ENCODE data around the gene WASHC4.
"Not testable (repeated sequence)": the region's sequence is repeated elsewhere in the genome, so short reads cannot be mapped to it uniquely, and the experiment has no call there.

The WASHC4 gene

DNA sequence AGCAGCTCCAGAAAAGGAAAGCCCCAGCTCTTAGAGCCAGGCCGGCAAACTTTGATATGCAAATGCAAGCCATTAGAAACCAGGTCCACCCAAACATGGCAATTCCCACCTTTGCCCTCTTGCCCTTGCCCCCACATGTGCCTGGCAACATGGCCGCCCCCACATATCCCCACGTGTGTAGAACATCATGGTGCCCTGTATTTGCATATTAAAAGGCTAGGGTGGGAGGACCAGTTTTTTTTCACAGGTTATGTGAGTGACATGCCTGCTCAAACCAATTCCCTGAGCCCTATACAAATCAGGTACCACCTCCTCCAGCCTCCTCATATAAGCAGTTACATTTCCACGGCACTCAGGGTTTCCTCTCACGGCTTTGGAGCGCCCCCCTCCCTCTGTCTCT lies 17.2 kb upstream of the WASHC4 start:
- DNase-seq (ENCODE audit: low spot score), result no peak

DNA sequence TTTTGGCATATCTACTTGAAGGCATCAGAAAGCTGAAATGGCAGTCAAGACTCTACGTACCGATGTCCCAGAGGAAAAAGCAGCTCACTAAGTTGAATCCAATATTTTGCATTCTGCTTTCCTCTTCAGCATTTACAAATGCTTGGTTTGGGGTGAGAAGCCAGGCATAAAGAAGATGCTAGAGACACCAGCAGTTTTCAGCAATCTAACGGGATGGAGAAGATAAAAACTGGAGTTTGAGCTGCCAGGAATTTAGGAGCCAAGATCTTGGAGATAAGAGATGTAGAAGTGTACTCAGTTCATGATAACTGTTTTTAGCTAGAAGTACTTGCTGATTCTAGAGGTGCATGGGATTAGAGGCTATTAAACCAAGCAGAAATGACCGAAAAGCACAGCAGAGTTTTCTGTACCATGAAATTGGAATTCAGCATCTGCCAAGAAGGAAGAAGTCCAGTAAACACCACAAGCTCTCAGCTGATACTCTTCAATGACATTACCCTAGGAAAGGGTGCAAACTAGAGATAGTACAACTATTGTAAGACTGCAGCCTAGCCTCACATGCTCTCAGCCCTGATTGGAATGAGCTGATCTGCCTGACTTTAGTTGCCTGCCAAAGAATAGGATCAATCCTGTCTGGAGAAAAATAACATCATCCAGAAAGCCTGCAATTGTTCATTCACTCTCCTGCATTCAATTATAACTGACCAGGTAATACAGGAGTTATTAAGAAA lies 15.9 kb upstream of the WASHC4 start:
- no peak for DNase-seq (ENCODE audit: low spot score)

DNA sequence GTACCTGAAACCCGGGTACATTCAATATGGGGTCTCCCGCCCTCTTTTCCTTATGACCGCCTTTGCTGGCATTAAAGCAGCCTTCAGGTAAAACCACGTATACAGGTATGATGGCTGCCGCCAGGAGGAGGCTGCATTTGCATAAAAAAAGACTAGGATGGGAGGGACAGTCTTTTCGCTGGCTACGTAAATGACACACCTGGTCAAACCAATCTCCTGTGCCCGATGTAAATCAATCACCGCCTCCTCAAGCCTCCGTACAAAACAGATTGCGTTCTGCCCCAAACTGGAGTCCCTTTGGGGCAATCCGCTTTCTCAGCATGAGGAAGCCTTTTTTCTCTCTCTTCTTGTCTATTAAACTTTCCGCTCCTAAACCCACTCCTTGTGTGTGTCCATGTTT lies 15.2 kb upstream of the WASHC4 start:
- DNase-seq (ENCODE audit: low spot score), result no peak

DNA sequence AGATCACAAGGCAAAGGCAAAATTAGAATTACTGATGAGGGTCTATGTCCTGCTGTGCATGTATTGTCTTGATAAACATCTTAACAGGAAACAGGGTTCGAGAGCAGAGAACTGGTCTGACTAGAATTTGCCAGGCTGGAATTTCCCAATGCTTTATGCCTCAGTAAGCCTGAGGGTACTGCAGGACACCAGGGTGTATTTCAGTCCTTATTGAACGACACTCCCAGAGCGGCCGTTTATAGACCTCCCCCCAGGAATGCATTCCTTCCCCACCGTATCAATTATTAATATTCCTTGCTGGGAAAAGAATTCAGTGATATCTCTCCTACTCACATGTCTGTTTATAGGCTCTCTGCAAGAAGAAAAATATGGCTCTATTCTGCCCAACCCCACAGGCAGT lies 12.2 kb upstream of the WASHC4 start:
- not testable (repeated sequence) for DNase-seq (ENCODE audit: low spot score)

DNA sequence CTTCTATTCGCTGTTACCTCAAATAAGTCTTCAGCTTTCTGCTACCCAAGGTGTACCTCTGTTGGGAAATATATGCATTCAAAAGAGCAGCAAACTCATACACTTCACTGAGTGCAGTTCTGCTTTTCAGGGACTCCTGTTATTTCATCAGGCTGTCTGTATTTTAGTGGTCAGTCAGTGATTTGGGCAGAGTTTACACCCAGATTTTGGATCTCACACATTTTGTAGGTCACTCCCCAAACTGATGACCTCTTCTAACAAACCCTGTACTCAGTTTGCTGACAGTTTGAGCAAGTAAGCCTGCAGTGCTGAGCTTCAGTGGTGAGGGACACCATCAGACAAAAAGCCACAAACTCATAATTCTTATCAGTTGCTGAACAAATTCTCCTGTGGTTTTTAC lies 8.2 kb upstream of the WASHC4 start:
- no peak for DNase-seq (ENCODE audit: low spot score)

DNA sequence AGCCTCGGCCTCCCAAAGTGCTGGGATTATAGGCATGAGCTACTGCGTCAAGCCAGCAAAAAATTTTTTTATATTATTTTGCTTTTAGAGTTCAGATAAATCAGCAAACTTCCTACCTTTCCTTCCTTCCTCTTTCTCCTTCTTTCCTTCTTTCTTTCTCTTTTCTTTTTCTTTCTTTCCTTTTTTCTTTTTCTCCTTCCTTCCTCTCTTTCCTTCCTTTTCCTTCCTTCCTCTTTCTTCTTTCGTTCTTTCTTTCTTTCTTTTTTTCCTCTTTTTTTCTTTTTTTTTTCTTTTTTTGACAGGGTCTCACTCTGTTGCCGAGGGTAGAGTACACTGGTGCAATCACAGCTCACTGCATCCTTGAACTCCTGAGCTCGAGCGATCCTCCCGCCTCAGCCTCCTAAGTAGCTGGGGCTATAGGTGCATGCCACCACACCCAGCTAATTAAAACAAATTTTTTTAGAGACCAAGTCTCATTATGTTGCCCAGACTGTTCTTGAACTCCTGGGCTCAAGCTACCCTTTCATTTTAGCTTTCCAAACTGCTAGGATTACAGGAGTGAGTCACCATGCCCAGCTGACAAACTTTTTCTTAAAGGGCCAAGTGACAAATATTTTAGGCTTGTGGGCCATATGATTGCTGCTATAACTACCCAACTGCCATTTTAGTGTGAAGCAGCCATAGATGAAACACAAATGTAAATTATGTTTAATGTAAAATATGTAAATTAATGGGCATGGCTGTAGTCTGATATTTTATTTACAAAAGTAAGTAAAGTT lies 7.1 kb upstream of the WASHC4 start:
- no peak for DNase-seq (ENCODE audit: low spot score)

DNA sequence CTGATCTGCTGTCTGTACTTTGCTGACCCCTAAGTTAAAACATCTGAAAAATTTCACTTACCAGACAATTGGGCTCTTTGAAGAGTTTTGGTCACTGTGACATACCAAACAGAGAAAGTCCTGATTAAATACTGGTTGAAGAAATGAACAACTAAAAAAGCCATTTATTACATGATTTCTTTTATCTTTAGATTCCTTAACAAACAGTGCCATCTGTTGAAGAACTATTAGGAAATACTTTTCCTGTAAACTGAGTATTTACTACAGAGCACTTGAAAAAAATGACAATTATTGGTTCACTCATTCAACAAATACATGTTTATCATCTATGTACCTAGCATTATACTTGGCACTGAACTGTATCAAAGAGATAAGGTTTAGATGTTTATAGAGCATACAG lies 6.5 kb upstream of the WASHC4 start:
- no peak for DNase-seq (ENCODE audit: low spot score)

DNA sequence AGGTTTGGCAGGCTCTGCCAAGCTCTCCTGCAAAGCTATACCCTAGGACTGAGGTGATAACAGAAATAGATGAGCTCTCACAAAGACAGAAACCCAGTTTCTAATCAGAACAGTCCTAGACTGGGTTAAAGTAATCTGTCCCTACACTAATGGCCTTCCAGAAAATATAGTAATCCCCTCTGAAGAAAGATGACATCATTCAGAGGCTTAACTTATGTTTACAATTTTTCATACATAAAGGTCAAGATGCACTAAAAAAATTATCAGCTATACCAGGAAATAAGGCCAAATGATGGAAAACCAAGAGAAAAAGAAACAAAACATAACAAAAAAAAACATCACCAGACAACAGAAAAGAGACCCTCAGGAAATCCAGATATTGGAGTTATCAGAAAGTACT lies 4.9 kb upstream of the WASHC4 start:
- DNase-seq (ENCODE audit: low spot score), result no peak

DNA sequence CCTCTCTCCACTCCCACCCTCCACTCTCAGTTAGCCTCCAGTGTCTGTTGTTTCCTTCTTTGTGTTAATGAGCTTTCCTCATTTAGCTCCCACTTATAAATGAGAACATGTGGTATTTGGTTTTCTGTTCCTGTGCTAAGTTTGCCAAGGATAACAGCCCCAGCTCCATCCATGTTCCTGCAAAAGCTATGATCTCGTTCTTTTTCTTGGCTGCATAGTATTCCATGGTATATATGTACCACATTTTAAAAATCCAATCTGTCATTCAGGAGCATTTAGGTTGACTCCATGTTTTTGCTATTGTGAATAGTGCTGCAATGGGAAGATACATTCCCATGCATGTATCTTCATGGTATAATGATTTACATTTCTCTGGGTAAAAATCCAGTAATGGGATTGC lies 2.8 kb upstream of the WASHC4 start:
- no peak for DNase-seq (ENCODE audit: low spot score)

DNA sequence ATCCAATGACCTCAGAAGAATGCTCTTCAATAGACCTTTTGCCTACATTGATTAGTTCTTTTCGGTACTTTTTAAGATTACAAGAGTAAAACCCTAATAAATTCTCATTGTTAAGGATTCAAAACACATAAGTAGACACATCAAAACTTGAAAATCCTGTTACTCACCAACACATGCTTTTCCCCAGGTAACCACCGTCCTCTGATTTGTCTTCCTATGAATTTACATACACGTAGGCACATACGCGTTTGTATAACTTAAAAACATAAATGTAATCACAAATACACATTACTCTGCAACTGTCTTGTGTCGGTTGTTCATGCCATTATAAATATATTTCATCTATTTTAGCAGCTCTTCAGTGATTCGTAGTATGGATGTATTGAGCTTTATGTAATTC lies 910 bp upstream of the WASHC4 start:
- no peak for DNase-seq (ENCODE audit: low spot score)

DNA sequence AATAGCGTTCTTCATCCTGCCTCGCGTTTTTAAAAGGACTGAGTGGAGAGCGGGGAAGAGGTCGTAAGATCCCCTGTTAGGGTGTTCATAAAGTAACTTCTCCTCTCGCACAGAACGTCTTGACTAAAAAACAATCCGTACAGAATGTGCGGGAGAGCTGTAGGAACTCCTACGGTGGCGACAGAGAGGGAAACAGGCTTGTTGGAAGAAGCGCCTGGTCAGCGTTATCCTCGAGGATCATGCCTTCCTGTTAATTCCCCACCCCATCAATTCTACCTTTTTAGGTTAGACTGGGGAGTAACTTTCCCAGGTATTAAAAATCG lies 399 bp upstream of the WASHC4 start:
- no peak for DNase-seq (ENCODE audit: low spot score)

DNA sequence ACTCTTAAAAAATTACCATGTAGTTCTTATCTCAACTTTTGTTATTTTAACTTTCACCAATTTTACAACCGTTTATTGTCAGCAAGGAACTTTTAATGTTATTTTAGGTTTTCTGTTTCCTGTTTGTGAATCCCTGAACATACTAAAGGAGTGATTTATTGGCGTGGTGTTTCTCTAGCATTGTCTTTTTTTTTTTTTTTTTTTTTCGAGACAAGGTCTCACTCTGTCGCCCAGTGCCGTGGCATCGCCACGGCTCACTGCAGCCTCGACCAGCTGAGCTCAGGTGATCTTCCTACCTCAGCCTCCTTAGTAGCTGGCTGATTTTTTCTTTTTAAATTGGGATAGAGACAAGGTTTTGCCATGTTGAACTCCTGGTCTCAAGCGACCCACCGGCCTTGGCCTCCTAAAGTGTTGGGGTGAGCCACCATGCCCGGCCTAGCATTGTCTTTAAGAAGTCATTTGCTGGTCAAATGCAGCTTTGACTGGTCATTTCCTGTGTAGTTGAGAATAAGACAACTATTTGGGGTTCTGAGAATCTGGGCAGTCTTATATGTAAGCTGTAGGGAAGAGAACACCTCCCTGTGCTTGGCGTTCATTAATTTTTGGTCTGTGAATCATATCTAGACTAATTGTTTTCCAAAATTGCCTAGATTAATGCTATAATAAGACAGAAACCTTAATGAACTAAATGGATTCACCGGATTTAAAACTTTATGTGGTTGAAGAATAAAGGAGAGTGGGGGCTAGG lies 2.1 kb downstream of the WASHC4 start:
- DNase-seq (ENCODE audit: low spot score), result no peak

DNA sequence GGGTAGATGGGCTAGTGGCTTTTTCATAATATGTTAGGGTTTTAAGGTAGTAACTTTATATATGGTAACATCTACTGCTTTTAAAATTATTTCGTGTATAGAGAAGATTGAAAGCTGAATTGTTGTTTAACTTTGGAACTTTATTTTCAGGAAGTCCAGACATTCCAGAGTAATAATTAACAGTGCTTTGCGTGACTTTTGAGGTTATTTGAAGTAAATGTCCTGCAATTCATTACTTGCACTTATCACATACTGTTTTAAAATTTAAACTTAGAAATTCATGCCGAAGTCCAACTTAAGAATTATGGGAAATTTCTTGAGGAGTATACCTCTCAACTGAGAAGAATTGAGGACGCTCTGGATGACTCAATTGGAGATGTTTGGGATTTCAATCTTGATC lies 3.3 kb downstream of the WASHC4 start:
- DNase-seq (ENCODE audit: low spot score), result no peak

DNA sequence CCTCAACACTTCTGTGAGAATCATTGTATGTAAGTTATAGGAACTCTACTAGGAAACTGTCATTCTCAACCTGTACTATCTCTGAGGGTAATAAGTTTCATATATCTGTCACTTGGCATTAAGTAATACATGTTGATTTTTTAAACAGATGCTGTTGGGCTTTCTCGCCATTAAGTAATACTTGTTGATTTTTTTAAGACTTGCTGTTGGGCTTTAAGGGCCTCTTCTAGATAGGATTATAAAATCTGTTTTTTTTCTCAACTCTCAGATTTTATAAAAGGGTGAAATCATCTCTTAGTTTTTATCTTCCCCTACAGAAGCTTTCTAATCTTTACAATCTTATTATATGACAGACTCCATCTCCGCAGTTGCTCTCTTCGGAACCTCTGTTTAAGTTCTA lies 5.6 kb downstream of the WASHC4 start:
- DNase-seq (ENCODE audit: low spot score), result no peak

DNA sequence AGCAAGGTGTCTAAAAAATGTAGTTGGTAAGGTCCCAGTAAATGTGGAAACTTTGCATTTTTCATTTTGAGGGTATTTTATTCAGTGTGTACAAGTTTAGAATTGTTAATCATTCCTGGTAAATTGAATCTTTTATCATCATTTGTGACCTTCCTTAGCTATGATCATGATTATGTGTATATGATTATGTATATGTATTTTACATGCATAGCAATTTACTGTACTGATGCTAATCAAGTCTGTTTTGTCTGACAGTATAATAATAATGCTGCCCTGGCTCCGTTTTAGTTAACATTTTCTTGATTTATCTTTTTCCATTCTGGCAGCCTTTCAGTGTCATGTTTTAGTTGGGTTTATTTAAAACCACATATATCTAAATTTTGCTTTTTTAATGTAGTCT lies 9.4 kb downstream of the WASHC4 start:
- DNase-seq (ENCODE audit: low spot score), result no peak

DNA sequence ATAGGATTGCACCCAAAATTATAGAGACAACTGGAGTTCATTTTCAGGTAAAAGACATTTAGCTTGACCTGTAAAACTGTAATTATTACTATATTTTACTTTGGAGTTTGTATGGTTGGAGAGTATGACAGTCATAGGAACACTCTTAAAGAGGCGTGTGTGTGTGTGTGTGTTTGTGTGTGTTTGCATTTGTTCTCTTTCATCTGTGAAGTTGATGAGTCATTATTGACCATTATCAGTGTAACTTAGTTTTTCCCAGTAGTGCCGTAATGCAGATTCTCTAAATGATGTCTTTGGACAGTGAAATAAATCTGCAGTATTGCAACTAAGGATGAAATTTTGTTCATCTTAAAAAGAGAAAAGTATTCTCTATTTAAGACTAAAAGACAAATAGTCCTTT lies 13.0 kb downstream of the WASHC4 start:
- no peak for DNase-seq (ENCODE audit: low spot score)

DNA sequence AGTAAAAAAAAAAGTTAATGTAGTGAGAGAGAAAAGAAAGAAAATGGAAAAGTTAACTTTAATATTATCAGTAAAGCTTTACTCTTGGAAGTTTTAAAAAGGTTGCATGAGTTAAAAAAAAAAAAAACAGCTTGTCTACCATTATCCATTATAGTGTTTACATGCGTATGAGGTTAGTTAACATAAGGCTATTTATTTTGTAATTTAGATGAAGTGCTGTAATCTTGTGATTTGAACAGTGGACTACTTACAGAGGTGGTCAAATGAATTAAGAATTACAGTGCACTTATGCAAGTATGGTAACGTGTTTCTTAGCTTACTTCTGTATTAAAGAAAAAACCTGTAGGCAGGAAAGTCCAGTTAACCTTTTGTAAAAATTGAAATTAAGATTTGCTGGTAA lies 30.7 kb downstream of the WASHC4 start:
- no peak for DNase-seq (ENCODE audit: low spot score)

DNA sequence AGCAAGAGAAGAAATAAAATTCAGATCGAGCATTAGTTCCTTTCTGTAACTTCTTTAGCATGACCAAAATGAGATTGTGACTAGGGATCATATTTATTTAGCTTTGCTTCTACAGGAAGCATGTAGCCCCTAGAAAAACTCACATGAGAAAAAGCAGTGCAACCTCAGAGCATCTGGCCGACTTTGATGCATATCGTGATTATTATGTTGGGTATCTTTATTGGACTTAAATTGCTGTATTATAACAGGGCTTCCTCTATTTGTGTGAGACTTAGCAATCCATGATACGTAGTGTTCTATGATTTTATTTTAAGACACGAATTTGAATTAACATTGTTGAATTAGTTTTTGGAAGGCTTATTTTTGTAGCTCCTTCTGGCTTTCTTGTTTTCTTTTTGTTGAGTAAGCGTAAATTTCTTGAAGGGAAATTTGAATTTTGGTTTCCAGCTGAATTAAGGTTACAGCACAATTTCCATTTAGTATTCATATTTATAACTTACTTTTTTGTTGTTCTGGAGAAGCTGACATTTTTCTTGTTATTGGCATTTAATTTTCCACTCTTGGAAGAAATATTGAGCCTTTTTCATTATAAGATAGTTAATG lies 33.9 kb downstream of the WASHC4 start:
- no peak for DNase-seq (ENCODE audit: low spot score)

DNA sequence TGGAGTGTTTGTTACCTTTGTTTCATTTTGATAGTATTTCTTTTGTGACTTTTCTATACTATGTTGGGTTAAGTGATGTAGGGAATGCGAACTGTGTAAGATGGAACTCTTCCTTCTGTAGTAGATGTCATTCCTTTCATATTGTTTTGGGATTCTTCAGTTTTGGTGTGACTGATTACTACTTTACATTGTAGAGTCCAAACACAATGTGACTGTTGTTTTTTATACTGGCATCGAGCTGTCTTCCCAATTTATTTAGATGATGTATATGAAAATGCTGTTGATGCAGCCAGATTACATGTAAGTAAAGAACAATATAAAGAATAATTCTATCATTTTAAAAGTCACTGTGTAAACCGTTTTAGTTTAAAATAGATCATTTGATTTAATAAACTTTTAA lies 34.7 kb downstream of the WASHC4 start:
- no peak for DNase-seq (ENCODE audit: low spot score)

DNA sequence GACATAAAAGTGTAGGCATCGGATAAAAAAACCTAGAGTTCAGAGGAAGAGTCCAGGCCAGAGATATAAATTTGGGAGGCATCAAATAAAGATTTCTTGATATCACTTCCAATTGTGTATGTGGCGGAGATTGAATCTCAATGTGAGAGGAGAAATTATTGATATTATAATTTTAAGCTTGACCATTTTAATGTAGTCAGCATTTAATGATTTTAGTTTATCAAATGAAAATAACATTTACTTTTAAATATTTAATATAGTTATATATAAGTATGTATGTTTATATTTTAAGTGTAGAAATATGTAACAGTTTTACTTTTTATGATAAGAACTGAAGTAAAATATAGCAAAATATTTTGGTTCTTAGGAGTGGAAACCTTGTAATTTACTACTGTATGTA lies 48.7 kb downstream of the WASHC4 start:
- no peak for DNase-seq (ENCODE audit: low spot score)

DNA sequence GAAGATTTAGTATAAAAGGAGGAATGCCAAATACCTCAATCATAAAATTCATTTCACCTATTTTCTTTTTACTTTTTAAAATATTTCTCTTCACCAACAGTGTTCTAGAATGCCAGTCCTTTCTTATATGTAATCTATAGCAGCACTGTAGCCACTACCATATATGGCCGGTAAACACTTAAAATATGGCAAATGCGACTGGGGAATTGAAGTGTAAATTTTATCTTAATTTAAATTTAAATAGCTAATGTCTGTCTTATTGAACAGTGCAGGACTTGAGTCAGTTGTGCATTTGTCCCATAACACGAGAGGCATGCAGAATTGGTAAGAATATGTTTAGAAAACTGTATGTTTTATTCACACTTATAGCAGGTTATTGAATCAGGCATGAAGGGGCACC lies 50.1 kb downstream of the WASHC4 start:
- DNase-seq (ENCODE audit: low spot score), result no peak

DNA sequence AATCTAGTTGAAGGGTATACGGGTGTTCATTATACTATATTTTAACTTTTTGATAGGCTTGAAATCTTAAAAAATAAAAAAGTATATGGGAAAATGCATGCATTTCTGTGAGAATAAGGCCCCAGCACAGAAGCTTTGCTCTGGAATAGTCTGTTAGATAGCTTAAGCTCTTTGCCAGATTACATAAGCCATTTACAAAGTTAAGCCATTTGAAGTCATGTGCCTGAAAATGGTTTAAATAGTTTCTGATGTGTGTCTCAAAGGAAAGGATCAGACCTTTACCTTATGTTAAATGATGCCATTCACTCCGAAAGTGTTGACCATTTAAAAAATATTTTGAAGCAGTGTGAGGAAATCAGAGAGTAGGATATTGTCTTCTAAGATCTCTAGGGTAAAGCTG lies 51.3 kb downstream of the WASHC4 start:
- no peak for DNase-seq (ENCODE audit: low spot score)

DNA sequence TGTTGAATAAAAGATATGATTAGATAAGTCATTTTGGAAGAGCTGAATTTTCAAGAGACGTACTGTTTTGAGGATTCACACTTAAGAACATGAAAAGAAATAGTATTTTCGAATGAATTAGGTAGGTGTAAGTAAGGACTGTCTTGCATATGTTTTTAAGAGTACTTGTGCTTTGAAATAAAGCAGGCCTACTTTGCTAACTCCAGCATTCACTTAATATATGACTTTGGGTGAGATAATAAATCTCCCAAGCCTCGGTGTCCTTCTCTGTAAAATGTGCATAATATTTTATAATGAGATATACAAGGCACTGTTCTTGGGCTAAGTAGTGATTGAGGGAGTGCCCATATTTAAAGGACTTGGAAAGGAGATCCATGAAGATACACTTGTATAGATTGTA lies 54.6 kb downstream of the WASHC4 start:
- DNase-seq (ENCODE audit: low spot score), result no peak
